Activated CD4-positive, alpha-beta T cell treated with anti-CD3 and anti-CD28 coated beads, Interleukin-2, Interleukin-4, amounts not matched to agents 100 ng/mL and 50 ng/mL, durations not matched to agents 16 hours and 8 hours (primary cell): ENCODE data around the gene PRDX2.
A peak's percentile ranks its signal among the peaks of the same experiment; 100 is the strongest.

ENCODE experiments used
- DNase-seq: peaks from one replicate; pipeline ENCODE4 v3.0.0-alpha.2; 2020; ENCODE audit warnings: low spot score

The PRDX2 gene

DNA sequence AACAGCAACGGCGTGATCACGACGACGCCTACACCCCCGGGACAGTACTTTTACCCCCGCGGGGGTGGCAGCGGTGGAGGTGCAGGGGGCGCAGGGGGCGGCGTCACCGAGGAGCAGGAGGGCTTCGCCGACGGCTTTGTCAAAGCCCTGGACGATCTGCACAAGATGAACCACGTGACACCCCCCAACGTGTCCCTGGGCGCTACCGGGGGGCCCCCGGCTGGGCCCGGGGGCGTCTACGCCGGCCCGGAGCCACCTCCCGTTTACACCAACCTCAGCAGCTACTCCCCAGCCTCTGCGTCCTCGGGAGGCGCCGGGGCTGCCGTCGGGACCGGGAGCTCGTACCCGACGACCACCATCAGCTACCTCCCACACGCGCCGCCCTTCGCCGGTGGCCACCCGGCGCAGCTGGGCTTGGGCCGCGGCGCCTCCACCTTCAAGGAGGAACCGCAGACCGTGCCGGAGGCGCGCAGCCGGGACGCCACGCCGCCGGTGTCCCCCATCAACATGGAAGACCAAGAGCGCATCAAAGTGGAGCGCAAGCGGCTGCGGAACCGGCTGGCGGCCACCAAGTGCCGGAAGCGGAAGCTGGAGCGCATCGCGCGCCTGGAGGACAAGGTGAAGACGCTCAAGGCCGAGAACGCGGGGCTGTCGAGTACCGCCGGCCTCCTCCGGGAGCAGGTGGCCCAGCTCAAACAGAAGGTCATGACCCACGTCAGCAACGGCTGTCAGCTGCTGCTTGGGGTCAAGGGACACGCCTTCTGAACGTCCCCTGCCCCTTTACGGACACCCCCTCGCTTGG lies 9.3 kb downstream of the PRDX2 start:
- DNase-seq = peak; percentile 83

DNA sequence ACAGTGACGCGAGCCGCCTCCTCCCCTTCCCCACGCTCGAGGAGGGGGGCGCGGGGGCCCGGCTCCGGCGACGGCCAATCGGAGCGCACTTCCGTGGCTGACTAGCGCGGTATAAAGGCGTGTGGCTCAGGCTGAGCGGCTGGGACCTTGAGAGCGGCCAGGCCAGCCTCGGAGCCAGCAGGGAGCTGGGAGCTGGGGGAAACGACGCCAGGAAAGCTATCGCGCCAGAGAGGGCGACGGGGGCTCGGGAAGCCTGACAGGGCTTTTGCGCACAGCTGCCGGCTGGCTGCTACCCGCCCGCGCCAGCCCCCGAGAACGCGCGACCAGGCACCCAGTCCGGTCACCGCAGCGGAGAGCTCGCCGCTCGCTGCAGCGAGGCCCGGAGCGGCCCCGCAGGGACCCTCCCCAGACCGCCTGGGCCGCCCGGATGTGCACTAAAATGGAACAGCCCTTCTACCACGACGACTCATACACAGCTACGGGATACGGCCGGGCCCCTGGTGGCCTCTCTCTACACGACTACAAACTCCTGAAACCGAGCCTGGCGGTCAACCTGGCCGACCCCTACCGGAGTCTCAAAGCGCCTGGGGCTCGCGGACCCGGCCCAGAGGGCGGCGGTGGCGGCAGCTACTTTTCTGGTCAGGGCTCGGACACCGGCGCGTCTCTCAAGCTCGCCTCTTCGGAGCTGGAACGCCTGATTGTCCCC lies 10.1 kb downstream of the PRDX2 start, which contains the start of gene JUNB:
Gene JUNB, plus strand, starts transcription at position 142 of the 706 bp plus-strand sequence. Its CDS starts 286 bp downstream, at position 428.
- peak; percentile 99 for DNase-seq

DNA sequence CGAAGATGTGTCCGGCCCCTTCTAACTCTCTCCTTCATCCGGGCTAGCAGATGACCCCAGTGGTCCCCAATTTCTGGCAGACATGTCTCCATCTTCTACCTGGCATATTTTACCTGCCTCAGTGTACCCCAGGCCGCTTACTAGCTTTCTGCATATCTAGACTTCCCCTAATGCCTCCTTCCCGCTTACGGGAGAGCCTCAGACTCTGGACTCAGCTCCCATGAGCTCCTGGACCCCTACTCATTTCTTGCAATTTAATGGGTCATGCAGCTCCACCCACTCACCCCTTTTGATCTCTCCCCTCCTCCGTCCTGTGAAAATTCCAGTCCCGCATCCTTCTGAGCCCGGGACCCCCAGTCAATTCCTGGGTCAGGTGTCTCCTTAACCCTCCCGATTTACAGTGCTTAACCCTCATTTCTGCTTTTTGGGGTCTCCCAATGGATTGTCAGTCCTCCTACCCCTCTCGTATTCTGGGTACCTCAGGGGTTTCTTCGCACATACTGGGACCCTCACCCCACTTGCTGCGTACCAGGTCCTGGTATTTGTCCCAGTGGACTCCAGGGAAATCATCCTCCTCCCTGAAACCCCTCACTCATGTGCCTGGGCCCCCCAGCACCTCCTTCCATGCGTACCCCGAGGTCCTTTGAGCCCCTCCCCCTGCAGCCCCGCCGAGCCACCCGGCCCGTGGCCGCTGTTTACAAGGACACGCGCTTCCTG lies 10.8 kb downstream of the PRDX2 start:
- DNase-seq = no peak

DNA sequence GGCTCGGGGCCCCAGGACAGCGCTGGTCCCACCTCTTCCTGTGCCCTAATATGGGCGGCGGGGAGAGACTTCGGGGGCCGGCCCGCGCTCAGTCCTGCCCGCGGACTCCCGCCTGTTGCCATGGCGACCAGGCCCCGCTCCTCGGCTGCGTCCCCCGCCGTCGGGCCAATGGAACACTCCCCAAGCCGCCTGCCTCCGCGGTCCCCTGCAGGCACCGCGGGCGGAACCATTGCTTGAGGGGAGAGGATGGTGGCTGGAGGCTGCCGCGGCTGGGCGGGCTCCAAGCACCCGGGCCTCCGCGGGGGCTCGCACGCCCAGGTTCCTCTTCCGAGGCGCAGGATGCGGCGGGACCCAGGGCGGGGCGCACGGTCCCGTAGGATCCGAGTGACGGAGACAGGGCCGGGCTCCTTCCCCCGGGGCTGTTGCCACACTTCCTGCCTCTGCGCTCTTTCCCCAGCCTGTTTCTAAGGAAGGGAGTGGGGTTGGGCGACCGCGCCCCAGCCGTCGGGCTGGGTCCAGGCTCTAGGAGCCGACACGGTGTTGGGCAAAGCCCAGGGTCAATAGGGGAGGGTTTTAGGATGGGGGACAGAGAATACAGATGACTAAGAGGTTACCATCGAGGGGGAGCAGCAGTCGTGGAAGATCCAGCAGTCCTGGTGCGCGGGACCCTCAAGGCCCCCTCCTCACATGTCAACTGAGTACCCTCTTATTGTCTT lies 11.5 kb downstream of the PRDX2 start:
- DNase-seq = peak; percentile 98

DNA sequence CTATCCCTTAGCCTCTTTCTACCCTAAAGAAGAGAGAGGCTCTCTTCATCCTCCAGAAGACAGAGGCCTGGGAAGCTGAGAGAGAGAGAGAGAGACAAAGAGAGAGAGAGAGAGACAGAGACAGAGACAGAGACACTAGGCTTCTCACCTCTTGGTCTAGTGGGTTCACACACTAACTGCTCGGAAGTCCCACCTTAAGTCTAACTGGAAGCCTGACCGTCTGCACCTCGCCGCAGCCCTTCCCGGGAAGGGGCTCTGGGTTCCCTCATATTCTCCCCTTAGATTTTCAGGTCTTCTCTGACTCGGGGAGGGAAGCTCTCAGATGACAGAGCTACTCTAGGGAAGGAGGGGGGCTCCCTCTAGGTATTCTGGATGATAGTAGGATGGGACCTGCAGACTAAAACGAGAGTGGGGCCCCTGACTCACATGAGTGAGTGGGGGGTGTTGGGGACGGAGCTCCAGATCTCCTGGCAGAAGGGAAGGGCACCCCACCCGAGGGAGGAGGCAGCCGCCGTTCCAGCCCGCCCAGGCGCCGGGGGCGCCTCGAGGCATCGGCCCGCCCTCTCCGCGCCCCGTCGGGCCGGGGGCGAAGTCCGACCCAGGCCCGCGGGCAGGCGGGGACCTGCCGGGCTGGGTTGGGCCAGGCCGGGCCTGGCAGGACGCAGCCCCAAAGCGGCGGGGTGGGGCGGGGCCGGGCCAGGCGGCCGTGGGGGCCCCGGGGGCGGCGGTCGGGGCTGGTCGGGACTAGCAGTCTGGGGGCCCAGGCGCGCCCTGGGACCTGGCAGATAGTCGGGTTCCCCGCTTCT lies 12.3 kb downstream of the PRDX2 start:
- peak; percentile 34 for DNase-seq

DNA sequence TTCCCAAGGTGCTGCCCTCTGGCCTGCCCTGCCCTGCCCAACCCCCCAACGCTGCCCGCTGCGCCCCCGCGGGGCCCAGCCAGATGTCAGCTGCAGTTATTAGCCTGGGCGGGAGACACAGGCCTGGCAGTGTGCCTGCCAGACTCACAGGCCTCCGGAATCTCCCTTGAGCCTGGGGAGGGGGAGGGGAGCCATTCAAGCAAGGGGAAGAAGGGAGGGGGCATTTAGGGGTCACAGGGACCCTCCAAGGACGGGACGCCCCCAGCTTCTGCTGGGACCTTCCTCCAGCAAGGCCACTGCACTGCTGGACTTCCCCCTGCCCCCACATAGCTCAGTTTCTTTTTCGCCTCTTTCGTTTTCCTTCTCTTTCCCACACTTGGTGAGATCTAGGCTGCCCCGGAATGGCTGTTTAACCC lies 12.9 kb downstream of the PRDX2 start:
- peak; percentile 54 for DNase-seq

DNA sequence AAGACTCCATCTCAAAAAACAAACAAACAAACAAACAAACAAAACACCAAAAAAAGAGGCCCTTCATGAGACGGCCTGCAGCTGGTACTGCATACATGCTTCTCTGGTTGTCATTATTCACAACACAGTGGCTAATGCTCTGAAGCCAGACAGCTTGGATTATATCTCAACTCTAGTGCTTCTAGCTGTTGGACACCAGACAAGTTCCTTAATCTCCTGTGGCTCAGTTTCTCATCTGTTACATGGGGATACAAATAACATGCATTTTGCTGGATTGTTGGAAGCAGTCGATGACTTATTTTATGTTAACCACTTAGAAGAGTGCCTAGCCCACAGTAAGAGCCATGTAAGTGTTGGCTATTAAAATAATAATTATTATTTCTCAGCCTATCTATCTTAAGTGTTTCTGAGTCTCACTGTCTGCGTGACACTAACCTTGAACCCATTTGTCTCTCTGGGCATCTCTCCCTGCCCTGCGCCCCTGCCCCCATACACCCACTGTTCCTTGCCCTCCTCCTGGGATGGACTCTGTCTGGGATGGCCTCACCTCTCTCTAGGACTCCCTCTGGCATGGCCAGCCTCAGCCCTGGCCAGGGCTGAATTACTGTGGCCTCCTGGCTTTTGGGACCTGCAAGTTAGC lies 13.4 kb downstream of the PRDX2 start:
- DNase-seq = no peak

DNA sequence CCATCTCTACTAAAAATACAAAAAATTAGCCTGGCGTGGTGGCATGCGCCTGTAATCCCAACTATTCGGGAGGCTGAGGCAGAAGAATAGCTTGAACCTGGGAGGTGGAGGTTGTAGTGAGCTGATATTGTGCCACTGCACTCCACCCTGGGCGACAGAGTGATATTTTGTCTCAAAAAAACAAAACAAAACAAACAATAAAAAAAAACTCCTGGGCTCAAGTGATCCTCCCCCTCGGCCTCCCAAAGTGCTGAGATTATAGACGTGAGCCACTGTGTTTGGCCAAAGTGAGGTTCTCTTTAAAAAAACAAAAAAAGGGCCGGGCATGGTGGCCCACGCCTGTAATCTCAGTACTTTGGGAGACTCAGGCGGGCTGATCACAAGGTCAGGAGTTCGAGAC lies 14.1 kb downstream of the PRDX2 start:
- no peak for DNase-seq

DNA sequence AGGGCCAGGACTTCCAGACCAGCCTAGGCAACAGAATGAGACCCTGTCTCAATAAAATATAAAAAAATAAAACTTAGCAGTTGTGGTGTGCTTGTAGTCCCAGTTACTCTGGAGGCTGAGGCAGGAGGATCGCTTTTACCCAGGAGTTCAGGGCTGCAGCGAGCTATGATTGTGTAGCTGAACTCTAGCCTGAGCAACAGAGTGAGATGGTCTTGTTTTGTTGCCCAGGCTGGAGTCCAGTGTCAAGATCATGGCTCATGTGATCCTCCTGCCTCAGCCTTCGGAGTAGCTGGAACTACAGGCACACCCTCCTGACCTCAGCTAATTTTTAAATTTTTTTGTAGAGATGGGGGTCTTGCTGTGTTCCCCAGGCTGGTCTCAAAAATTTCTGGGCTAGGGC lies 14.6 kb downstream of the PRDX2 start:
- DNase-seq = no peak

DNA sequence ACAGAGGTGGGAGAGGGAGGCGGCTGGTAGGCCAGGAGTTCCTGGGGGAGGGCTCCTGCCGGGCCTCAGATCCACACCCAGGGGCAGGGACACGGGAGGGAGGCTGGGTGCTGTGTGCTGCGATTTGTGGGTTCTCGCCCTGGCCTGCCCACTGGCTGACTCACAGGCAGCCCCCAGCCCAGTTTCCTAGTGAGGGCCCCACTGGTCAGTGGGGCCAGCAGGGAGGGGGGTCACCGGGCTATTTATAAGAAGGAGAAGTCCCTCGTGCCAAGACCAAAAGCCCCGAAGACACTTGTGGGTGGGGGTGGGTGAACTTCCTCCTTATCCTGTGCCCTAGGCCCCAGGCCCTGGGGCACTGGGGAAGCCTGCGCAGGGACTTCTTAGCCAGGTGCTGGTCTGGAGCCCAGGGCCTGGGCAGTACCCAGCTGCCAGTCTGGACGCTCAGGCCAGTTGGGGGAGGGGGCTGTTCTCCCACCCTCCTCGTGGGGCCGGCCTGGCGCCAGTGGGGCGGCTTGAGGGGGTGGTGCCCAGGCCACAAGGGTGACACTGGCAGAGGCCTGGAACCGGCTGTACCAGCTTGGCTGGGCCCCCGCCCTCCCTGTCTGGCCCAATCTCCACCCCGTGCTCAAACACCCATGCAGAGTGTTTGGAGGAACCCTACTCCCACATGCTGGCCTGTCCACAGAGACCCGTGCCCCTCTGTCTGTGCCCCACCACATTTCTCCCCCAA lies 15.3 kb downstream of the PRDX2 start:
- DNase-seq = no peak

DNA sequence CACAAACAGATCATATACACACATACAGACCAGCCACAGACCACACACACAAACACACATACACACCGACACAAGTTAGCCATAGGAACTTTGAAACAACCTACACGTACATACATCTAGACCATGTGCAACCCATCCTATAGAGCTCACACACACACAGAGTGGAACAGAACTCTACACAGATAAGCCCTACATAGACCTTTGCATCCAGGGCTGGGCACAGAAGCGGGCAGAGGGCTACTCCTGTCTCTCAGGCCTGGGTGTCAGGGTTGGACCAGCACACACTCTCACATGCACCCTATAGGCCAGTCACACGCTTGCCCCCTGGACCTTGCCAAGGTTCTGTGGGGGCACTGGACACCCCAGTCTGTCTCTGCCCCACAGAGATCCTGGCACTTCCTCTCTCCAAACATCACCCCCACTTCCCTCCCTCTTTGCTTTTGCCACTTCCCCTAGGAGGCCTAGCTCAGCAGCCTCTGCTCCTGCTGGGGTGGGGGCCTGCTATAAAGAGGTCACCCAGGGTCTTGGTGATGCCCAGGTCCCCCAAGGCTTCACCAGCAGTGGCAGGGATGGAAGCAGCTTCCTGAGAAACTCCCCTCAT lies 16.1 kb downstream of the PRDX2 start:
- DNase-seq = no peak

DNA sequence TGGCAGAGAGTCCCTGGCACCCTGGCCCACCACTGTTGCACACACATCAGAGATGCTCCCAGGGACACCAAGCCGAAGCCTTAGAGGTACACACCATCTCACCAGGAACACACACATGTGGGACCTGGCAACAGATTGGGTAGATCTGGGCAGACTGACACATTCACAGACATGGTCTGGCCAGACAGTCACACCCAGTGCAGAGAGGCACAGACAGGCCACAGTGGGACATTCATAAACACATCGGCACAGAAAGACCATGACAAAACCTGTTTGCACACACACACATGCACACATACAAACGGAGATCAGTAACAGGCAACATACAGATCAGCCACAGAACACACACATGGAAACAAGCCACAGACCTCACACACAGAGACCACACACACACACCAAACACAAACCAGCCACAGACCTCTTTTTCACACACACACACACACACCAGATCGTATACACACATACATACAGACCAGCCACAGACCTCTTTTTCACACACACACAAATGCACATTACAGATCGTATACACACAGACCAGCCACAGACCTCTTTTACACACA lies 16.6 kb downstream of the PRDX2 start:
- peak; percentile 52 for DNase-seq

DNA sequence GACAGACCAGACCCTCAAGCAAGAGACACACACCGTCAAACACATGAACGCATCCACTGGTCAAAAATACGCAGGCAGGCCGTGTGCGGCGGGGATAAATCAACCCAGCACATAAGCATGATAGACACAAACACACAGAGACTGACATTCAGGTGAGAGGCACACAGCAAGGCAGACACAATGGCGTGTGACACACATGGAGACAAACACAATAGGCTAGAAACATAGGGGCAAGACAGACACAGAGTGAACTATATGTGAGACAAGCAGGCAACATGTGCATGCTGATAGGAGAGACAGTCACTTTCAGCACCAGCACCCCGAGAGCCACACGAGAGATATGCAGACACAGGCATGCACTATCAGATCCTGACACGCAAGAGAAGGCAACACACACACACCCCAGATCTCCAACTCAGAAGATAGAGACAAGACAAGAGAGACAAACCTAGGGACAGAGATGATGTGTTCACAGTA lies 17.2 kb downstream of the PRDX2 start:
- DNase-seq = peak; percentile 36

DNA sequence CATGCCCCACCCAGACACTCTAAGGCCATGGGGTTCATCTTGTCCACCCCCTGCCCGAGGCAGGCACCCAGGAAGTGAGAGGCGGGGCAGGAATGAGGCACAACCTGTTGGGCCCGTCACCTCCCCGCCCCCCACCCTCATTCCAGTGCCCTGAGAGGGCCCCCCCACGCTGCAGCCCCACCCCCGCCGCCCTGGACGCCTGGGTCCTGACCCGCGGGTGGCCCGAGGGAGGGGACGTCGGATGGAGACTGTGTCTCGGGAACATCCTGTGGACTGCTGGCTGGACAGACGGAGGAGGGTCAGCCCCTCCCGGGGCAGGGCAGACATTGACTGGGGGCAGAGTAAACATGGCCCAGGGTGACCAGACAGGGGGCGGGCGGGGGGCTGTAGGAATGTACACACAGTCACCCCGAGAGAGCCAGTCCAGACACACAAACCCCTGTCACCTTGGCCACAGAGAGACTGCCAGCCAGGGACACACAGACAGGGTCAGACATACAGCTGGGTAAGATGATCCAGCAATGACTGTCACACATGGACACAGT lies 17.7 kb downstream of the PRDX2 start:
- DNase-seq = peak; percentile 44

DNA sequence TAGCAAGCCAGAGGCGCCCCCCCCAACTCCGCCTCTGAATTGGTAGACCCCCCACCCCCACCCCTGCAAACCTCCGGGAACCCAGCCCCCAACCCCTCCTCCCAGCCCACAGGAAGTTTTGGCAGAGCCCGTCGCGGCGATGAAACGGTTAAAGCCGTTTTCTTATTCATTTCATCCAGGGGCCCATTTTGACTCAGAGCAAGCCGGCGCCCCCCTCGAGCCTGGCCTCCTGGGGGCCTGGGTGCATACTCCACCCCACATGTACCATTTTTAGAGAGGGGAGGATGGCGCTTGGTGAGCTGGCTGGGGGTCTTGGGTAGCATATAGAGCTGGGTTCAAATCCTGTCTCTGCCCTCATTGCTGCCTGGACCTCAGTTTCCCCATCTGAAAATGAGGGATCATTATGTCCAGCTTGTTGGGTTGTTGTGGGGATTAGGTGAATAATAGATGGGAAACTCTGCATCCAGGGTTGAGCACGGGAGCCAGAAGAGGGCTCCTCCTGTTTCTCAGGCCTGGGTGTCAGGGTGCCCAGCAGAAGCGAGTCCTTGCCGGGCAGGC lies 18.2 kb downstream of the PRDX2 start:
- peak; percentile 91 for DNase-seq

DNA sequence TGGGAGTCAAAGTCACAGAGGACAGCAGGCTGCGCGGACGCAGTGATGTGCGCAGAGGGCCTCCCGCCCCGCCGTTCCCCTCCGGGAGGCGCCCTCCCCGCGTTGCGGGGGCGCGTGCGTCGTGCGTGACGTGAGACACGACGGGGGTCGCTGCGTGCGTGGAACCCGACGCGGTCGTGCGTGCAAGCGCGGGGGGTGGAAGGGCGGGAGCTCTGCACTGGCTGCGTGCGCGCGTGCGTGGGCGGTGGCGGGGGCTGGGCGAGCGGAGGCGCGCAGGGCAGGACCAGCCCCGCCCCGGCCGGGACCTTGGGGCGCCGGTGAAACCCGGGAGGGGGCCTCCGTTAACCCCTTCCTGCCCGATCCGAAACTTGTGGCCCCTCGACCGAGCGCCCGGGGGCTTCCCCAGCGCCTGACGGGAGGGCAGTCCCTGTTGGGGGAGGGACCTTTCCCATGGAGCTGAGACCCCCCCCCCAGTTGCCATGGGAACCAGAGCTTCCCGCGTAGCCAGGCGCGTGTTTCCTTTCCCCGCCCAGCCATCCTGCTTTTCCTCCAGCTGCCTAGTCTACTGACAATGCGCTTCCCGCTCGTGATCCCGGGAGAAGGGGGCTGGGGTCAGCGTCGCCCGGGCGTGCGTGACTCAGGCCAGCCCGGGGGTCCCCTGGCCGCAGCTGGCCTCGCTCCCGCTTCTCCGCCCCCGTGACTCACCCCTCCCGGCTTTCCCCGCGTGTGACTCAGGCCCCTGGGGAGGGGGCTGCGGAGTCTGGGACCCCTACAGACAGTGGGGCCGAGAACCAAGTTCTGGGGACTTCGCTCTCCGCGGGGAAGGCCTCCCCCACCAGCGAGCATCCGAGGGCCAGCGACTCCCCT lies 18.9 kb downstream of the PRDX2 start:
- peak; percentile 94 for DNase-seq

DNA sequence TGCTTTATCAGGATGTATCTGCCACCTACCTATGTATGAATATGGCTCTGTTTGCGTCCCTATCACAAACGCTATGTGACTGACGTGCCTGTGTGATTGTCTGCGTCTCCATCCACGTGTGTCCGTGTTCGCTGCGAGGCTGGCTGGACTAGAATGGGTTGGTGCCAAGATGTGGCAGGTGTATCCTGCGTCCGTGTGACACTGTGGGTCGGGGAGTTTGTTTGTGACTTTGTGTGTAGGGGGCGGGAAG lies 19.5 kb downstream of the PRDX2 start:
- no peak for DNase-seq
